ENCODE measurements around the gene SECTM1.

SECTM1 gene

GRCh38 chr17:82277851-82278250, 55.7 kb downstream of the SECTM1 start:
- no peak for DNase-seq

GRCh38 chr17:82276938-82277337, 56.6 kb downstream of the SECTM1 start:
- no peak for DNase-seq

- no peak for DNase-seq
Observed at GRCh38 chr17:82275326-82275725, 58.2 kb downstream of the SECTM1 start.

GRCh38 chr17:82274134-82275020, 59.2 kb downstream of the SECTM1 start:
- DNase-seq = no peak

- DNase-seq = peak; percentile 72 to 90
Observed at GRCh38 chr17:82273327-82274133, 60.0 kb downstream of the SECTM1 start, which contains the start of gene CSNK1D. Gene CSNK1D (minus strand): TSS chr17:82273700. CDS start chr17:82273381, 319 bp downstream.

GRCh38 chr17:82272495-82273326, 60.9 kb downstream of the SECTM1 start:
- peak in 1 of 2 donors; percentile 25 for DNase-seq

- no peak for DNase-seq
Observed at GRCh38 chr17:82271401-82271800, 62.2 kb downstream of the SECTM1 start.

Data from inflammatory macrophage treated with lipopolysaccharide for 1 hour (primary cell).